Measurements from ENCODE around the gene MCEE.
A peak's percentile ranks its signal among the peaks of the same experiment; 100 is the strongest.
"Not testable (repeated sequence)": the region's sequence is repeated elsewhere in the genome, so short reads cannot be mapped to it uniquely, and the experiment has no call there.

MCEE gene

DNA sequence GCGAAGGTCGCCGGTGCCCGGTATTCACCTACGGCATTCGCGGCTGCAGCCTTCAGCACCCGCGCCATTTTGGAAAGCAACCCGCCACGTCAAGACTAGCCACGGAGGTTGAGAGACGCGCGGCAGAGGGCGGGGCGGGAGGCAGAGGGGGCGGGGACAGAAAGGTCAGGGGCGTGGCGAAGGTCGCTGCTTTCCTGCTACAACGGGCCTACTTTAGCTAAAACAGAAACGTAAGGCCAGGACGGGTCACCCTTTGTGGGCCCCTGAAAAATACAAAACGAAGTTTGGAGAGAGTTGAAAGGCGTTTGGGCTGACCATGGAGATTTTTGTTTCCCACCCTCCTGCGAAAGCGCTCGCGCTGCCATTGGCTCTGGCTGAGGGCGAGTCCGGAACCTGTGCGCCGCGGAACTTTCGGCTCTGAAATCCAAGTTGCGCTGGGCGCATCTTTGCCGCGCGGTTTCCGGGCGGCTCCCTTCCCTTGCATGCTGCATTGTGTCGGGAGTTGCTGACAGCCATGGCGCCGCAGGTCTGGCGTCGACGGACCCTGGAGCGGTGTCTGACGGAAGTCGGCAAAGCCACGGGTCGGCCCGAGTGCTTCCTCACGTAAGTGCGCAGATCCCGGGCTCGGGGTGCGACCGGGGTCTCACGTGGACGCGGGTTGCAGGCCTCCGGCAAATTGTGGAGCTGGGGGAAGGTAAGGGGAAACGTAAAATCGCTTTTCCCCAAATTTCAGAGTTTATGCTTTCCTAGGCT is at the start of gene MCEE, which contains the start of gene MPHOSPH10:
Gene MCEE, minus strand, starts transcription at position 78 of the 753 bp plus-strand sequence. Its CDS starts 10 bp downstream, at position 68.
Gene MPHOSPH10, plus strand, starts transcription at position 483 of the 753 bp plus-strand sequence. Its CDS starts 32 bp downstream, at position 515.
- peak; percentile 87 for DNase-seq (ENCODE audit: low spot score)

DNA sequence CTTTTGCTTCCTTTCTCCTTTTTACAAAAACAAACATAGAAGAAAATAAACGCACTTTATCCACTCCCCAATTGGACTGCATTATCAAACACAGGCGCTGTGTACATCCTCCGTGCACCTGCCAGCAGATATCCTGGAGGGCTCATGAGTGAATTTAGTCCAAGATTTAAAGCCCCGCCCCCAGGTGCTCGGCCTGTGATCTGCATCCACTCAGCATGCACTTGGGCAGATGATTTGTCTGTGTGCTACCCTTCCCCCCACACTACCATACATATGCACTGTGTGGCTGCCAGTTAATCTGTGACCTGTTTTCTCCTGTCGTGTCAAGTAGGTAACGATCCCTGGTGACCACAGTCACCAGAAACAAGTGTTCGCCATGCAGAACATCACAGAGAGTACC is 48.8 kb upstream of the MCEE start:
- not testable (repeated sequence) for DNase-seq (ENCODE audit: low spot score)

DNA sequence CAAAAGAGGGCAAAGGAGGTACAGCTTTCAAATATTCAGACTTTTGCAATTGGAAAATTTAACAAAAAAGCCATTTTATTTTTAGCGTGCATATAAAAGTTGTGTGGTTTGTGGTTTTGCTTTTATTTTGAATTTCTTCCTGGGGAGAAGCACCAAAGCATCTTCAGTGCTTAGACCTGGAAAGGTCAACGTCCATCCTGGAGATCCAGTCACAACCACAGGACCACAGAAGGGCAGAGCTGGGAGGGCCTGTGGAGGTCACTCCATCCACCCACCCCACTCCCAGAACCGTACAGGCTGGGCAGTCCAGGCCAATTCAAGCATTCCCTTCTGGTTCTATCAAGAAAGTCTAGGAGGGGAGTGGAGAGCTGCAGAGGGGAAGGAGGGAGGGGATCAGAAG is 44.2 kb upstream of the MCEE start:
- DNase-seq (ENCODE audit: low spot score): no peak

DNA sequence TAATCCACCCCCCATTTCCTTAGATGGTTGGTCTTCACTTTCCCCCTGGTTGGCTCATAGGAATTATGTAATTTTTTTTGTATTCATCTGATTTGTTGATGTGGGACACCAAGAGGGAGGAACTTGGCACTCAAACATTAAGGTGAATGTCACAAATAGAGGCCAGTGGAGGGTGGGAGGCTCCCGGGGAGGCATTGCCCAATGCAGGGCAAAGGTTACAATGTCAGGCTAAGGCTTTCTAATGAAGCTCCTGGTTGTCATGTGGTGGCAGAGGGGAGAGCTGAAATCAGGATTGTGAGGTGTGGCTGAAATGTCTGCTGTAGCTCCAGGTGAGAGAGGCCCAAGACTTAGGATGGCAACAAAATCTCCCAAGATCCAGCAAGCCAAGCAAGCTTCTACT is 43.1 kb upstream of the MCEE start:
- DNase-seq (ENCODE audit: low spot score): no peak

DNA sequence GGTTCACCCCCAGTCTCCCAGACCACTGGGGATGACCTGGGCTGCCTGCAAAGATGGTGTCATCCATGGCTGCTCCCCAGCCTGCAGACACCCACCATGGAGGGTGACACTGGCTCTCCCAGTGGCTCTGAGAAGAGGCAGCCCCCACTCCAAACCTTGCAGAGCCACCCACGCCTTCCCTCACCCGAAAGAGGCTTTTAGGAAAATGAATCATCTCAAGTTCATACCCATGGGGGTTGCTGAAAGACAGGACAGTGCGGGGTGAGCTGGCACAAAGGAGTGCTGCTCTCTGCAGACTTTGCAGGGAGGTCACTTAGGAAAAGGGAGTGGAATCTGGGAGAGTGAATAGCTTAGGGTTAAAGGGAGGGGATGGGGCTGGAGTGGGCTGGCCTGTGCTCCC is 36.8 kb upstream of the MCEE start:
- no peak for DNase-seq (ENCODE audit: low spot score)

DNA sequence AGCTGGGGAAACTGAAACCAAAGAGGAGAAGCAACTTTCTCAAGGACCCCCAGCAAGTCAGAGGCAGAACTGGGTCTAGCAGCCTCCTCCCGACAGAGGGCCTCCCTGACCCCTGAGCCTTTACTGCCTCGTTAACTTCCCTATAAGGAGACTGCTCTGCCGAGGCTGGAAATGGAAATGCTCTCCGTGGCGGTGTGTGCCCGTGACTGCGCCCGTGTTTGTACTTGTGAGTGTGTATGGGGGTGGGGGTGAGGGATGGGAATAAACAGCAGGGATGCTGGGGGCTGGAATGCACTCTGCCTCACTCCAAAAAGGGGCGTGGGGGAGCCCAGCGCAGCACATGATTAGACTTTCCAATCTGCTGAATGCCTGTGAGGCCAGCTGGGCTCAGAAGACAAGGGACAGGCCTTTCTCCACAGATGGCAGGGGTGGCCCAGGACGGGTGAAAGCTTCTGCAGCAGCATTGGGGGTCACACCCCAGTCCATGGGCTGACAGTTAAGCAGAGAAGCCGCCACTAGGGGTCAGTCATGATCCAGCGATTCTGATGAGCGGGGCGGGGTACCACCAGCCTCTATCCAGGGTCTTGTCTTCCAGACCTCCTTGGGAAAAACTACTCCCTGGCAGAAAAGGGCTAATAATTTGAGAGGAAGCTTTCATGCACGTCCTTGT is 27.2 kb upstream of the MCEE start:
- DNase-seq (ENCODE audit: low spot score): peak; percentile 49

DNA sequence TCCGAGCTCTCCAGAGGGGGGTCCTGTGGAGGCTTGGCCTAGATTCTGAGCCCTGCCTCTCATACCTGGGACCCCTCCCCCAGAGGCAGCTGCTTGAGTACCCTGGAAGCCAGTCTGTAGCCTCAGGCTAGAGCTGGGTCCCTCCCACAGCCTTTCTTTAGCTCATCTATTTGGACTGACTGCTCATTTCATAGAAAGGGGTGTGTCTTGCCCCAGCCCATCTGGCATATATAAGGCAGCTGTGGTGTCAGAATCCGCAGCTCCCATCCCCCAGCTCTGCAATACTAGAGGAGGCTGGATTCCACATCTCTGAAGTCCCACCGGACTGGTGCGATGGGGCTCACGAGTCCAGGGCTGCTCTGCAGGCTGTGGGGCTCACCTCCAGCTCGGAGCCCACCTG is 26.5 kb upstream of the MCEE start:
- DNase-seq (ENCODE audit: low spot score): no peak

DNA sequence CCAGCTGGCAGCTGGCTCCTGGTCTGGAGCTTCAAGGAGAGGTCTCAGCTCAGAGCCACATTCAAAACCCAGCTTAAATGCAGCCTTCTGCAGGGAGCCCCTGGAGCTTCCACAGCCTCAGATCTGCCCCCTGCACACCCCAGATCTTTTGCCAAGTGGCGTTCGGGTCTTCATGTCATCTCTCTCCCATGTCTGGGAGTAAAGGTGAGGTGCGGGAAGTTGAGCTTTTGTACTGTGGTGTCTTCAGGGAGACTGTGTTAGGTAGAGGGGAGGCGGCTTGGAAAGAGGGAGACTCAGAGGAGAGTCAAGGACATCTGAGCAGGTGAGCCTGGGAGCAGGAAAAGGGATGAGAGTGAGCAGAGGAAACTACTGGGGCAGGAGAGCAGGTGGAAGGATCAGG is 25.8 kb upstream of the MCEE start:
- DNase-seq (ENCODE audit: low spot score): no peak

DNA sequence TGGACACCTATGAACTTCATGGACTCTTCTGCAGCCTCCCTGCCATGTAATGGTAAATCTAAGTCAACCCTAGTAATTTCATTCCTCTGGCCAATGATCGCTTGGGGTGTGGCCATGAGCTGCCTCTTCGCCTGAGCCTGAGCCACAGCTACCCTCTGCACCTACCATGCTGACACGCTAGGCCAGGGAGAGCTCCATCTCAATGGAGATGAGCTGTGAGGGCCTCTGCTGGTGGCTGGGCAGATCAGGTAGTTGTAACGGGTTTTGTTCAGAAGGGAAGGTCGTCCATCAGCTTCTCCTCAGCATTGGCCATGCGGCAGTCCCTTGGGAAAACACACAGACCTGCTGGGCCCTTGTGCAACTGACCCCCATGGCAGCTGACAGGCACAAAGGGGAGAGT is 24.8 kb upstream of the MCEE start:
- peak; percentile 6 for DNase-seq (ENCODE audit: low spot score)

DNA sequence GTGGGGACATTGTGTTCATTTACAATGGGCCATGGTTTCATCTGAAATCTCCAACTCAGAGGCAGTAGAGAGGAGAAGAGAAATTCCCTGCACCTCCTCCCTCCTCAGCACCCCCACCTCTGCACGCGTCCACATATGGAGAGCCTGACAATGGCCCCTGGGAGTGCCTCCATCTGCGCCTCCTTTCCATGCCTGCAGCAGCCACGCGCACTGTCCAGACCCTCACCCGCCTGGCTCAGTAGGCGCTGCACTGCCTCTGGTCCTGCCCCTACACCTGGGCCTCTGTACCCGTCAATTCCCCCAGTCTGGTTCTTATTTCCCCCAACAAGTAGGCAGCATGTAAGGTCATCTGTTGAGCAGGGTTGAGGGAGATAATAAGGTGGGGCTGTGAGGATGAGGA is 24.2 kb upstream of the MCEE start:
- no peak for DNase-seq (ENCODE audit: low spot score)

DNA sequence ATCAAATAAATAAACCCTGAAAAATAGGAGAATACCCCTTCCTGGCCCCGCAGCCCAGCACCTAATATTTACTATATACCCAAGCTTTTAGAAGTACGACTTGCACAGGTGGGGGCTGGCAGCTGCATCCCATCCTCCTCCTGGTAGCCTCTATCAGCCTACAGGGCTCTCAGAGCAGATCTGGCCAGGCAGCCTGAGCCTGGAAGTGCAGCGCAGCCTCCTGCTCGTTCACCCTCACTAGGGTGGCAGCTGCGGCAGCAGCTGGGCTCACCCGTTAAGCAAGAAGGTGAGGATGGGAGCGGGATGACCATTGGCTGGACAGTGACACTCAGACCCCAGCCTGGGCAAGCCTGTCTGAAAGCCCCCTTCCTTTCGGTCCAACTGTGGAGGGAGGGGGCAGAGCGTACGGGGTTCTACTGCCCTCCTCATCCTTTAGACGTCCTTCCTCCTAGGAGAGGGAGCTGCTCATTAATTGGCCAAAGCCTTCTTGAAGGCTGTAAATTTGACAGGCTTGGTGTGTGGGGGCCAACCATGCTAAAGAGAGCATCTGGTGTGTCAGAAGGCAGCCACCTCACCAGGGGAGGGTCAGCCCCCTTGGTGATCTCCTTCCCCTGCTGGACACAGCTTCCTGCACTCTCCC is 23.7 kb upstream of the MCEE start:
- no peak for DNase-seq (ENCODE audit: low spot score)

DNA sequence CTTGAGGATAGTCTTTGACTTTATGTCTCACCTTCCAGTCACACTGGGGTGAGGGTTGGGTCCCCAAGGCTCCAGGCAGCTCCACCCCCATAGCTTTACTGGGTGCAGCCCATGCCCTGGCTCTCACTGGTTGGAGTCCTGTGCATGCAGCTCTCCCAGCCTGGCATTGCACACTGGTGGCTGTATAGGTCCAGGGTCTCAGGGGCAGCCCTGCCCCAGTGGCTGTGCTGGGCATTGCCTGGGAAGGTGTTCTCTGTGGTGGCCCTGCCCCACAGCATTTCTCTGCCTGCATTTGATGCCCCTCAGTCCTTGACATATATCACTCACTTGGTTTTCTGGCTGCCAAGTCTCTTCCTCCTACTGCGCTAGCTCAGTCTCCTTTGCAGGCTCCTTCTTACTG is 21.6 kb upstream of the MCEE start:
- DNase-seq (ENCODE audit: low spot score): no peak

DNA sequence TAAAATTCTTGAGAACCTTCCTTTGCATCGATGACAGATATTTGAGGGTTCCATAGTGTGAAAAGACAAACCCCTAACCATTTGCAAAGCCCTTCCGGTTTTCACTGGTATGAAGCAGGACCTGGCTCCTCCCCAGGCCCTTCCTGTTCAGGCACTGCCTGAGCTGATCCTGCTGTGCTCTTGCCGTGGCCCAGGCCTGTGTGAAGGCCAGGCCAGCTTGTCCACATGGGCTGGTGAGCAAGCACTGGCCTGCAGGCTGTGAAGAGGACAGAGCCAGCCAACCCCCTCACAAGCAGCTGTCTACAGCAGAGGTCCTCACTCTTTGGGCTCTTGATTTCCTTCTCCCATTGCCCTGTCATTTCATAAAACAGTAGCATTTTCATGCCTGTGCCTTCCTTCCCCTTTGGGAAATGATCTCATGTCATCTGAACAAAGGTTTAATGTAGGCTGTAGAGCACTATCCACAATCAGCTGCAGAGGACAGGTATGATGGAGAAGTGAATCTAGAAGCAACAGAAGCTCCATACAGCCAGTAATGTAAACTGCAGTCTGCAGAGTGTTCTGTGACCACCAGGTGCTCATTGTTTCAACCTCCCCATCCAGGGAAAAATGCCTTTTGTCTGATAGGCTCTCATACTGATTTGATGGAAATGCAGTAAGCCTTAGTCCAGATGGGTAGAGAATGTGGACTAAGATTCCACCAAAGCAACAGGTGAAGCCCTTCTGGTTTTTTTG is 20.2 kb upstream of the MCEE start:
- no peak for DNase-seq (ENCODE audit: low spot score)

DNA sequence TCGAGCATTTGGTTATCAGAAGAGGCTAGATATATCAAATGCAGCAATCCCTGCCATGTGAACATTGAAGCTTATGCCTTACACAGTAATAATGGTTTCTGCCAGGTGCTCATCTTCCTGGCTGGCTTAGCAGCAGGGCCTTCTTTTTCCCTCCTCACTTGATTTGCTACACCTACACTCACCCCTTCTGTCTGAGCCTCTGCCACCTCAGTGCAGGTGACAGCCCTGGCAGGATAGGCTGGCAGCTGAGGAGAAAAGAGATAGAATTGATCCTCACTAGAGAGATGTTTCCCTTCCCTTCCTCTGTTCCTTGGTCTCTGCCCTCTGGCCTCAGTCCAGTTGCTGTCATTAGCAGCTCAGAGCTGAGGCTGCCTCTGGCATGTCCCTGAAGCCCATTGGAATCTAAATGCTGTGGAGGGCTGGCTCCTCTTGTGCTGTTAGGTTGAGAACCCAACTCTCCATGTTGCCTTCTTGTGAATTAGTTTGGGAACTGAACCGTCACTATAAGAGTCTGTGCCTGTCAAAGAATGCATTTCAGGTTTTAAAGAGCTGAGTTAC is 18.6 kb upstream of the MCEE start:
- no peak for DNase-seq (ENCODE audit: low spot score)

DNA sequence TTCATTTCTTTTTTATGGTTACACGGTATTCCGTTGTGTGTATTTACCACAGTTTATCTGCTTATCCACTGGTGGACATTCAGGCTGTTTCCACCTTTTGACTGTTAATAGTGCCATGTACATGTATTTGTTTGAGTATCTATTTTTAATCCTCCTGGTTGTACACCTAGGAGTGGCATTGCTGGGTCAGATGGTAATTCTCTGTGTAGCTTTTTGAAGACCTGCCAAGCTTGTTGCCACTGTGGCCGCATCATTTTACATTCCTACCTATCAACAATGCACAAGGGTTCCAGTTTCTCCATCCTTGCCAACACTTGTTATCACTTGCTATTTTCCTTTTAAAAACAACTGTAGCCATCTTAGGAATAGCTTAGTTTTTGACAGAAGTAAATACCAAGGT is 13.8 kb upstream of the MCEE start:
- no peak for DNase-seq (ENCODE audit: low spot score)

DNA sequence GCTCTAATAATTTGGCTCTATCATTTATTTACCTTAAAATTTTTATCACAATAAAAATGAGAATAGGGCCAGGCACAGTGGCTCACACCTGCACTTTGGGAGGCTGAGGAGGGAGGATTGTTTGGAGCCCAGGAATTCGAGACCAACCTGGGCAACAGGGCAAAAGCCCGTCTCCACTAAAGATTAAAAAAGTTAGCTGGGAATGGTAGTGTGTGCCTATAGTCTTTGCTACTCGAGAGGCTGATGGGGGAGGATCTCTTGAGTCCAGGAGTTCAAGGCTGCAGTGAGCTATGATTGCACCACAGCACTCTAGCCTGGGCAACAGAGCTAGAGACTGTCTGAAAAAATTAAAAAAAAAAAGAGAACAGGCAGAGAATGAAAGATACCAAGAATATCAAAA is 6.1 kb upstream of the MCEE start:
- no peak for DNase-seq (ENCODE audit: low spot score)

DNA sequence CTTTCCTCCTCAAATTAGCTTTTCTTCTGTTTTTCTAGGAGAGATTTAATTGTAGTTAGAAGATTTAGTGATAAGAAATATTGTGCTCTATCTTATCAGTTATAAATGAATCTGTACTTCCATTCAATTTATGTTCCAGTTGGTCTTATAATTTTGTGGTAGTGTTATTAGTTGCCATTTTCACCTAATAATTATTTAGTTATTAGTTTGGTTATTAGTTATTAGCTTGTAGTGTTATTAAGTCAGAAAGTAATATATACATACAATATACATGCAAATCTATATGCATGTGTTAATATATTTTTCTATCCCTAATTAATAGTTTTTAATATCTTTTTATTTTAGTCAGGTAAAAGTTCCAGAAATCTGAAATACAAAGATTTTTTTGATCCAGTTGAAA is 3.6 kb upstream of the MCEE start:
- DNase-seq (ENCODE audit: low spot score): no peak

DNA sequence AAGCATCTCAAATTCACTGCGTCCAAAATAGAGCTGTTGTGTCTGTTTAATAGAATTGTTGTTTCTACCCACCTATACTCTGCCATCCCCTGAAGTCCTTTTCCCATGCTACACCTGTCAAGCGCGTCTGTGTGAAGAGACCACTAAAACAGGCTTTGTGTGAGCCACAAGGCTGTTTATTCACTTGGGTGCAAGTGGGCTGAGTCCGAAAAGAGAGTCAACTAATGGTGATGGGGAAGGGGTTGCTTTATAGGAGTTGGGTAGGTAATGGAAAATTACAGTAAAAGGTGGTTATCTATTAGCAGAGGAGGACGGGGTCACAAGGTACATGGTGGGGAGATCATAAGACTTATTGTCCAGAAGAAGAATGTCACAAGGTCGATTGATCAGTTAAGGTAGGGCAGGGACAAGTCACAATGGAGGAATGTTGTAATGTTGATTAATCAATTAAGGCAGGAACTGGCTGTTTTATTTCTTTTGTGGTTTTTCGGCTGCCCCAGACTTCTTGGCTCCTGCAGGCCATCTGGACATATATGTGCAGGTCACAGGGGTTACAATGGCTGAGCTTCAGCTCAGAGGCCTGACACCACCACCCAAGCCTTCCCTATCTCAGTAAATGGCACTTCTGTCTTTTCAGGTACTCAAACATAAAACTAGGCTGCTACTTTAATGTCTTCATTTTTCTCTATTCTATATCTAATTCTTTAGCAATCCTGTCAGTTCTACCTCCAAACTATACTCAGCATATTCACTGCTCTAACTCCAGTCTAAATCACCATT is 1.5 kb upstream of the MCEE start:
- not testable (repeated sequence) for DNase-seq (ENCODE audit: low spot score)

DNA sequence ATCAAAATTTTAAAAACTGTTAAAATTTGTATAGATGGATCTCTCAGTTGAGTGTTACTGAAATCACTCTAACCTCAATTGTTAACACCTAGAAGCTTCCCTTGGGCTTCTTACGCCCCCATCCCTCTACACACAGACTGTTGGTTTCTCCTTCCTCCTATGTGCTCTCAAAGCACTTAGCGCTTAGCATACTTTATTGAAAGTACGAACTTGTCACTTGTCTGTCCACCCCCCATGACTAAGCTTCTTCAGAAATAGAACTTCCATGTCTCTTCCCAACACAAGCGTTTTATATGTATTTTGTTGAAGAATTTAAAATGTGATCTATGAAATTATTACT is 846 bp upstream of the MCEE start:
- peak; percentile 12 for DNase-seq (ENCODE audit: low spot score)

DNA sequence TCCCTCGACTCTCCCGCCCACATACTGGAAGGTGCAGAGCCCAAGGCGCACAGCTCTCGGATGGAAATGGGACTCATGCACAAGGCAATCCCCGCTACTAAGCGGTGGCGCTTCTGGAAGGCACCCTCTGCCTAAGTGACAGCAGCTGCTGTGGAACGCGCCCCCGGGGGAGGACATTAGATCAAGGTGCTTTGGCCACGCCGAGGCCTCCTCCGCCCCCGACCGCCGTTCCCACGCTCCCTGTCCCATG is 202 bp downstream of the MCEE start:
- no peak for DNase-seq (ENCODE audit: low spot score)

DNA sequence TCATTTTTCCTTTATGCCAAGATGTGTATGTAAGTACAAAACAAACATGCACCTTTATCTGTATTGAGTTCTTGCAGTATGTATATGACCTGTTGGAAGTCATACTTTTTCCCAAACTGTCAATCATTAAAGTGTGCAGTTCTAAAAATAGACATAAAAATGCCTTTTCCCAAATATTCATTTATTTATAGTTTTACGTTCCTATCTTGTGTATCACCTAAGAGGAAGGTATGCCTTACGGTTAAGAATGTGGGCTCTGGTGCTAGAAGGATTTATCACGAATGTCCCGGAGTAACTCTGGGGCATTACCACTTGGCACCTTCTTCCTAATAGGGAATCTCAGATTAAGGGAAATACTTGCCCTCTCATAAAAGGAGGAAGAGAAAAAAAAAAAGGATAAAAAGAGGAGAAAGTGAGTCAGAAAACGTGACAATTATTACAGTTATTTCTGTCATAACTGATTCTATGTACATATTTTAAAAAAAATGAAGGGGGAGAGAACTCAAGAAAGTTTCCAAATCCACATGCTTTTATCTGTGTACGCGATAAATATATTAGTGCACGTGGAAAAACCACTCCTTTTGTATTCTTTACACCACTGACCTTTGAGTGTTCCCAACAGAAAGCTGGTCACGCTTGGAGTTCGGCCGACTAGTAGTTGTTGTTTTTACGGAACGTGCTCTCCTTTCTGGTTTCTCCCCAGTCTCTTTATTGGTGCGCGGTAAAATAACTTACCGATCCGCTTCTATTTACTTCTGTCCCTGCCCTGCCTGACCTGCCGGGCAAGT is 721 bp downstream of the MCEE start:
- no peak for DNase-seq (ENCODE audit: low spot score)

Data from CD4-positive, alpha-beta T cell treated with Interleukin-15 for 4 hours (primary cell).